Measurements from ENCODE around the gene PTPRA. TPM values are rescaled to one million over a fixed set of nuclear protein-coding genes. Genes with fewer than 3 reads are reported as not detected.

PTPRA gene
- total RNA-seq, 1 donor from 2014 or later = 80.2 TPM

GRCh38 chr20:3085571-3086072 lies 212.3 kb downstream of the PTPRA start:
- no peak for DNase-seq (ENCODE audit: extremely low spot score, unreplicated experiment)
- no peak overlapping the region for H3K4me3 Mint-ChIP-seq (ENCODE audit: unreplicated experiment)
- no peaks in the 10 kb centered on the region for H3K36me3 Mint-ChIP-seq (ENCODE audit: unreplicated experiment)
- H3K9me3 Mint-ChIP-seq (ENCODE audit: unreplicated experiment) = no peaks in the 10 kb centered on the region
- H3K4me1 Mint-ChIP-seq (ENCODE audit: unreplicated experiment) = peaks cover 3% of the 10 kb centered on the region
- peaks cover 47% of the 10 kb centered on the region for H3K27me3 Mint-ChIP-seq (ENCODE audit: unreplicated experiment)
- no peak for TF ChIP-seq CTCF (IDR thresholded peaks at IDR 0.05)
- H3K27ac Mint-ChIP-seq (ENCODE audit: unreplicated experiment) = no peak overlapping the region

- TF ChIP-seq CTCF (IDR thresholded peaks at IDR 0.05) = no peak
- Mint-ChIP-seq H3K4me3 (ENCODE audit: unreplicated experiment) (no peak overlapping the region), H3K9me3 (ENCODE audit: unreplicated experiment) (no peaks in the 10 kb centered on the region)
Measured at GRCh38 chr20:3088031-3088430, 214.8 kb downstream of the PTPRA start.

More at GRCh38 chr20:3088031-3088430, 214.8 kb downstream of the PTPRA start:
- Mint-ChIP-seq H3K4me1 (ENCODE audit: unreplicated experiment) (peaks cover 6% of the 10 kb centered on the region), H3K36me3 (ENCODE audit: unreplicated experiment) (no peaks in the 10 kb centered on the region), H3K27me3 (ENCODE audit: unreplicated experiment) (peaks cover 42% of the 10 kb centered on the region), H3K27ac (ENCODE audit: unreplicated experiment) (no peak overlapping the region)
- DNase-seq (ENCODE audit: extremely low spot score, unreplicated experiment) = no peak

Other genes with a start within 250 kb of the PTPRA start
- gene NOP56, start 220.8 kb upstream of the PTPRA start, total RNA-seq = 141 and 142 TPM in 2 replicates
- 78.1 and 86.6 TPM in 2 replicates for gene IDH3B, start 209.3 kb upstream of the PTPRA start, total RNA-seq
- 9.8 and 12.8 TPM in 2 replicates for gene EBF4, start 180.7 kb upstream of the PTPRA start, total RNA-seq
- 84.0 and 85.8 TPM in 2 replicates for gene CPXM1, start 72.9 kb upstream of the PTPRA start, total RNA-seq
- not detected in 2 replicates for gene C20orf141, start 58.5 kb upstream of the PTPRA start, total RNA-seq
- not detected in 2 replicates for gene TMEM239, start 57.1 kb upstream of the PTPRA start, total RNA-seq
- gene PCED1A, start 32.8 kb upstream of the PTPRA start, total RNA-seq = 68.3 and 80.8 TPM in 2 replicates
- 45.2 and 51.1 TPM in 2 replicates for gene VPS16, start 32.7 kb upstream of the PTPRA start, total RNA-seq
- gene GNRH2, start 170.1 kb downstream of the PTPRA start, total RNA-seq = not detected in 2 replicates
- gene MRPS26, start 172.6 kb downstream of the PTPRA start, total RNA-seq = 40.1 and 44.4 TPM in 2 replicates
- not detected in 2 replicates for gene OXT, start 198.1 kb downstream of the PTPRA start, total RNA-seq
- not detected in 2 replicates for gene AVP, start 211.2 kb downstream of the PTPRA start, total RNA-seq